ENCODE results near the gene CROCC.

GRCh38 chr1:16927256-16927655, 5.5 kb downstream of the CROCC start:
- TF ChIP-seq, protein P1, sequence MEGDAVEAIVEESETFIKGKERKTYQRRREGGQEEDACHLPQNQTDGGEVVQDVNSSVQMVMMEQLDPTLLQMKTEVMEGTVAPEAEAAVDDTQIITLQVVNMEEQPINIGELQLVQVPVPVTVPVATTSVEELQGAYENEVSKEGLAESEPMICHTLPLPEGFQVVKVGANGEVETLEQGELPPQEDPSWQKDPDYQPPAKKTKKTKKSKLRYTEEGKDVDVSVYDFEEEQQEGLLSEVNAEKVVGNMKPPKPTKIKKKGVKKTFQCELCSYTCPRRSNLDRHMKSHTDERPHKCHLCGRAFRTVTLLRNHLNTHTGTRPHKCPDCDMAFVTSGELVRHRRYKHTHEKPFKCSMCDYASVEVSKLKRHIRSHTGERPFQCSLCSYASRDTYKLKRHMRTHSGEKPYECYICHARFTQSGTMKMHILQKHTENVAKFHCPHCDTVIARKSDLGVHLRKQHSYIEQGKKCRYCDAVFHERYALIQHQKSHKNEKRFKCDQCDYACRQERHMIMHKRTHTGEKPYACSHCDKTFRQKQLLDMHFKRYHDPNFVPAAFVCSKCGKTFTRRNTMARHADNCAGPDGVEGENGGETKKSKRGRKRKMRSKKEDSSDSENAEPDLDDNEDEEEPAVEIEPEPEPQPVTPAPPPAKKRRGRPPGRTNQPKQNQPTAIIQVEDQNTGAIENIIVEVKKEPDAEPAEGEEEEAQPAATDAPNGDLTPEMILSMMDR (optimal IDR thresholded peaks at IDR 0.05 in 1 of 3, IDR thresholded peaks at IDR 0.05 in 1 of 3, conservative IDR thresholded peaks at IDR 0.05 in 1 of 3; ENCODE audit: extremely low read depth in 1 of 3, insufficient read depth in 2 of 3, low read length in 3 of 3) = no peak
- no peak for TF ChIP-seq EZH2 (IDR thresholded peaks at IDR 0.05; ENCODE audit: low read length)
